AG10803 (cell line): ENCODE measurements around the gene FOXP1.

ENCODE experiments used
- DNase-seq: peaks from one replicate; pipeline ENCODE4 v3.0.0; 2010; ENCODE audit warnings: low read depth
- H3K4me3 ChIP-seq: 2 replicates; pipeline ENCODE4 v1.5.1; 2011; ENCODE audit warnings: mild to moderate bottlenecking, low read length, control low read depth
- TF ChIP-seq, protein P1 (sequence below): conservative IDR thresholded peaks from 2 replicates; pipeline ENCODE4 v1.5.1; 2011; ENCODE audit warnings: mild to moderate bottlenecking, low read length, control low read depth, inconsistent platforms

FOXP1 gene

DNA sequence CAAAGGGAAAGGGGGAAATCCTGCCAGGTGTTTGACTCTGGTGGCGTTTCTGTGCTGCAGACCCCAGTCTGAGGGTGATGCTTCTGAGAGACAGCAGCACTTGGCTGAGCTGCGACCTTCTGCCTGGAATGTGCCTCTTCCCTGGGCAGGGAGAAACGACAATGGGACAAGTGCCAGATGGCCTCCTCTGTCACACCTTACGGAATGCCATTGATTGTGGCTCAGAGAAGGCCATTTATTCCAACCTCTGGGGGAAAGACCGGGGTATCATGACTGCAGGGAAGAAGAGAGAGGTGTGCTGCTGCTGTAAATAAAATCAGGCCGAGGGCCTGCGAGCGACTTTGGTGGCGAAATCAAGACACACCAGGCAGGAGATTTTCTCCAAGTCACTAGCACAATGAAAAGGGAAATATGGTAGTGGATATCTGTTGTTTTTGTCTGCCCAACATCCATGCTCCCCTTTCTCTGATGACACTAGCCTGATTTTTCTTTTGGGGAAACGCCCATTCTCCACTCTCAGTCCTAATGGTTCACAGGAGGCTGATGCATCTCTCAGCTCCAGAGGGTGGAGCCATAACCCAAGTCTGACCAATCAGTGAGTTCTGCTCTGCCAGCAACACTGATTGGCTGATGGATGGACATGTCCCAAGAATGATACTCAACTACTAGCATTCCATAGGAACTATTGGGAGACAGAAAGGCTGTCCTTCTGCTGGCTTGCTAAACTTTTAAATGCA, 336.1 kb downstream of the FOXP1 start:
- TF ChIP-seq, protein P1, sequence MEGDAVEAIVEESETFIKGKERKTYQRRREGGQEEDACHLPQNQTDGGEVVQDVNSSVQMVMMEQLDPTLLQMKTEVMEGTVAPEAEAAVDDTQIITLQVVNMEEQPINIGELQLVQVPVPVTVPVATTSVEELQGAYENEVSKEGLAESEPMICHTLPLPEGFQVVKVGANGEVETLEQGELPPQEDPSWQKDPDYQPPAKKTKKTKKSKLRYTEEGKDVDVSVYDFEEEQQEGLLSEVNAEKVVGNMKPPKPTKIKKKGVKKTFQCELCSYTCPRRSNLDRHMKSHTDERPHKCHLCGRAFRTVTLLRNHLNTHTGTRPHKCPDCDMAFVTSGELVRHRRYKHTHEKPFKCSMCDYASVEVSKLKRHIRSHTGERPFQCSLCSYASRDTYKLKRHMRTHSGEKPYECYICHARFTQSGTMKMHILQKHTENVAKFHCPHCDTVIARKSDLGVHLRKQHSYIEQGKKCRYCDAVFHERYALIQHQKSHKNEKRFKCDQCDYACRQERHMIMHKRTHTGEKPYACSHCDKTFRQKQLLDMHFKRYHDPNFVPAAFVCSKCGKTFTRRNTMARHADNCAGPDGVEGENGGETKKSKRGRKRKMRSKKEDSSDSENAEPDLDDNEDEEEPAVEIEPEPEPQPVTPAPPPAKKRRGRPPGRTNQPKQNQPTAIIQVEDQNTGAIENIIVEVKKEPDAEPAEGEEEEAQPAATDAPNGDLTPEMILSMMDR = no peak
- no peak overlapping the region for H3K4me3 ChIP-seq
- DNase-seq = peak; percentile 23

DNA sequence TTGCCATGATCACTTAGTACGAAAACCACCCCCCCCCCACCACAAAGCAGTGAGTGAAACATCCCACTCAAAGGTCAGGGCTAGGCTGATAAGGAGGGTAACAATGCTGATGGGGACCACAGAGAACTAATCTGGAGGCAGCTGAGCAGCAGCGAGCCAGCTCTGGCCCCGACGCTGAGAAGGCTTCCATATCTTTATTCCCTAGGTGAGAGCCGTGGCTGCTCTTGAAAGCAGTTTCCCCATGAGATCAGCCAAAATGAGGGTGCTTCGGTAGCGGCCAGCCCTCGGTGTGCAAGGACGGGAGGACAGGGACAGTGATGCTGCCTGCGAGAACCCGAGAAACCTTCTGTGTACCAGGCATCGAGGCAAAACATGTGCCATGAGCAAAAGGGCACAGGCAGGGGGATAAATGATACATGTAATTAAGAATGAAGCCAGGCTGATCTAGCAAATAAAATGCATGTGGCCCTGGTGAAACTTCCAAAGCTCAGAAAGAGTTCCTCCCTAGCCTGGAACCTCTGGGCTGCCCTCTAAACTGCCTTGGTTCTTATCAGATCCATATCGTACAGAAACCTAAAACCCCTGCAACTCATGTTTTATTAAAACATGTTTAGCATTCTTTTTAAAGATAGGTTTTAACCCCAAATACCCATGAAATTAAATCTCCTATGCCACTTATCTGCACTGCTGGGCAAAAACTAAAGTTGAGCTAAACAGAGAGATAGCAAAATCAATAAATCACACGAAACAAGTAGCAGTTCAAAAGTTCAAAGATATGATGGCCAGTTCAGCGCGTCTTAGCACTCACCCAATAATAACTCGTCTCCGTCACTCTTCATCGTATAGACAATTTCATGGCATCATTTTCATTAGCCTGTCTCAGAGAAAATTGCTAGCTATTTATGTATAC, 337.3 kb downstream of the FOXP1 start:
- TF ChIP-seq, protein P1 = no peak
- no peak overlapping the region for H3K4me3 ChIP-seq
- DNase-seq = no peak

DNA sequence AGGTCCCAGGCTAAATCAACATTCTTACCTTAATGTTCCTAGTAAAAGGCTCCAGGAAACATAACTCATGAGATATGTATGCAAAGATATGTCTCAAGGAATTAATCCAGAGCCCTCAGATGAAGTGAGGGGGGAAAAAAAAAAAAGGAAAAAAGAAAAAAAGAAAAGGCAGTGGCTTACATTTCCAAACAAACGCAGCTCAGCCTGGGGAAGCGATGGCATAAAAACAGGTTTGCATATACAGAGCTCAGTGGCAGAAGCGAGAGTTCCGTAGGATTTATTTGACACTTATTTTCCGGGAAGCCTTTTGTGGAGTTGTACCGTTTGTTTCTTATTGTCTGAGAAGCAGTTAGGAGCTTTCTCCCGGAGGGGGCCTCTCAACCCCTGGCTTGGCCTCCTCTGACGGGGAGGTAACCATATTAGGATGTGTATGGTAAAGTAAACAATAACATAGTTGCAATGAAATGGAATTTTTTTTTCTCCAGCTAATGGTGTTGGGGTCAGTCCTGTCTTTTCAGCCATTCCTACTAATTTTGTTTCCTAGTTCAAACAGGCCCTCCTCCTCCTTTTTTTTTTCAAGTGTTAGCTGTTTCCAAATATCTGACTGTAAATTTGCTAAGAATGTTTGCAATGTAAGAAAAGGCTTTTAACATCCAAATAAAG, 338.6 kb downstream of the FOXP1 start:
- TF ChIP-seq, protein P1 = no peak

DNA sequence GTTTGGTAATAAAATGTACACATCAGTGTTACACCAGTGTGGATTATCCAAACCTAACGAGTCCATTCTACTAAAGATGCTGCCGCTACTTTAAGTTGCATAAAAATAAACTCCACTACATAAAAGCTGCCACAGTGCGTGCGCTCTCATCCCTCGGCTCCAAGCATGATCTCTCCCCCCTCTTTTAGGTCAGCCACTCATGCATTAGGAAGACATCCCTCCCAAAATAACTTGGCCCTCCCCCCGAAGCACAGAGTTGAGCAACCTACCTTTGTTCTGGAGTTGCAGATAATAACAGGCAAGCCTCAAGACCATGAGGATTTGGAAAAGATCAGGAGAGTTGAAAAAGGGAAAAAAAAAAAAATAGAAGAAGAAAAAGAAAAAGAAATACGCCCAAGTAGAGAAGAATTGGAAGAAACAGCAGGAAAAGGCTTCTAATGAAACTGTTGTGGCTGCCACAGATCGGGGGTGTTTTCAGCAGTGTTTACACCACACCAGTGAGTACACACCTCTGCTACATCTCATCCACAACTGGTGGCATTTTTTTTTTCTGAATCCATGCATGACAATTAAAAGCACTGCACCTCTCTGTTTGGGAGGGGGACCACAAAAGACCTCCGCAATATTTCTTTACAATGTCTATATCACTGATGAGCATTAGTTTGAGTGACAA, 339.2 kb downstream of the FOXP1 start:
- no peak overlapping the region for H3K4me3 ChIP-seq
- DNase-seq = no peak
- TF ChIP-seq, protein P1 = no peak

More for the DNA sequence above, 338.6 kb downstream of the FOXP1 start:
- H3K4me3 ChIP-seq = no peak overlapping the region
- DNase-seq = peak; percentile 46

DNA sequence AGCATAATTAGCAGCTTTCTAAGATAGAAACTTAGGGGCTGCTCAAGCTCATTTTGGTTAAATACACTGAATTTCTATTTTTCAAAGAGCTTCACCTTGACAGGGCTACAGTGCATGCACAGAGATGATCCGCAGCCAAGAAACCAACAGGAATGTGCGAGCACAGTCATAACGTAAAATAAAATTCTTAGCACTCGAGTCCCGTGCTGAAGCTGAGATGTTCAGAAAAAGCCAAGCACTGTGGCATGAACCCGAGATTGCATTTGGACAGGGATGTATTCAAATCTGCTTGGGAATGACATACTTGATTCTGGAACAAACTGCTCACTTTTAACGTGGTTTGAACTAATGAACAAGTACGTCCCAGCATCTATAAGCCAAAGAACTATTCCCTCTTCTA, 340.3 kb downstream of the FOXP1 start:
- TF ChIP-seq, protein P1 = no peak
- H3K4me3 ChIP-seq = no peak overlapping the region
- DNase-seq = no peak

DNA sequence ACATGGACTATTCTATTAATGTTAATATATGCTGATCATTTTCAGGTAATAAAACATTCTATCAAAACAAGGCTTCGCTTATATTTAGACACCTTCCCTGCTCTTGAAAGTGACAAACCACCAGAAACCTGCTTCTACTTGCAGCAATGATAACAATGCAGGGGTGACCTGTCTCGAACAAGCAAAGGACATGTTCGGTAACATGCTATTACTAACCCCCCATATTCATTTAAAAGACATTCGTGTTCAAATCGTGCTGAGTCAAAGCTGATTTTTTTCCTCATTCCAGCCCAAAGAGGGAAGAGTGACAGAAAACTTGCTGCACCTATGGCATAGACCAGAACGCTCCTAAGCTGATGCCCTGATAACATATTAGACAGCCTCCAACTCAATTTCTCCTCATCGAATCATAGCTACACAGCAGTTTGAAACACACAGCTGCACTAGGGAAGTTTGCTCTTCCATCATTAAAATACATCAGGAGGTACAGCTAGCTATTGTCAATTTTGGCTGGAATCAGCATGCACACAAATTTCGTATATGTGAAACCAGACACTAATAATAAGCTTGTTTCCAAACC, 341.5 kb downstream of the FOXP1 start:
- TF ChIP-seq, protein P1 = no peak

More for the DNA sequence above, 341.5 kb downstream of the FOXP1 start:
- DNase-seq = no peak
- H3K4me3 ChIP-seq = no peak overlapping the region
